IMR-90 (cell line): ENCODE results near the gene CPB2.

Experiments
- BHLHE40 ChIP-seq: fragments of 150-350 bp; IDR thresholded peaks from 2 replicates; pipeline ENCODE4 v1.6.1; 2016; ENCODE audit warnings: mild to moderate bottlenecking, low read depth, low read length
- MAZ ChIP-seq: IDR thresholded peaks from 2 replicates; pipeline ENCODE4 v1.6.1; 2012; ENCODE audit warnings: low read depth, mild to moderate bottlenecking, low read length, improper control_type of control experiment, moderate library complexity, borderline replicate concordance
- RAD21 ChIP-seq: IDR thresholded peaks from 2 replicates; pipeline ENCODE4 v1.6.1; 2012; ENCODE audit warnings: low read length, improper control_type of control experiment
- RCOR1 ChIP-seq: IDR thresholded peaks from 2 replicates; pipeline ENCODE4 v1.6.1; 2012; ENCODE audit warnings: mild to moderate bottlenecking, low read length, improper control_type of control experiment; ENCODE audit not compliant: insufficient replicate concordance
- TF ChIP-seq, protein P1 (sequence below): fragments of 150-350 bp; IDR thresholded peaks from 2 replicates; pipeline ENCODE4 v1.6.1; 2017; ENCODE audit warnings: mild to moderate bottlenecking, antibody characterized with exemption, low read length, low read depth
- TF ChIP-seq, protein P2 (sequence below): conservative IDR thresholded peaks from 2 replicates; pipeline ENCODE4 v1.5.1; 2012; ENCODE audit warnings: mild to moderate bottlenecking, low read depth, low read length, improper control_type of control experiment

DNA sequence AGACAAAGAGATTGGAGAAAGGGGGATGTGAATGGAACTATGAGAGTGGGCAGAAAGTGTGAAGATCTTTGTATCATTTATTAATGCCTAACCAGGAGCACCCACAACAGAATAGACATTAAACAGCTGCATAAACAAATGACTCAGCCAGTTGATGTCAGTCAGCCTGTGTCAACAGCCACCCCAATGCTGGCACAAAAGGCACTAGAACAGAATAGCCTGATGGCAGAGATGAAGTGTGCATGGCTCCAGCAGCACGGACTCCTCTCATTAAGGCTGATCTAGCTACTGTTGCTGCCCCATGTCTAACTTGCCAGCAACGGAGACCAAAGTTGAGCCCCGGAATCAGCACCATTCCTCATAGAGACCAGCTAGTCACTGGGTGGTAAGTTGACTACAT, 7.8 kb downstream of the CPB2 start:
- TF ChIP-seq RCOR1 (no peak), MAZ (no peak), RAD21 (no peak), BHLHE40 (no peak)
- TF ChIP-seq, protein P1, sequence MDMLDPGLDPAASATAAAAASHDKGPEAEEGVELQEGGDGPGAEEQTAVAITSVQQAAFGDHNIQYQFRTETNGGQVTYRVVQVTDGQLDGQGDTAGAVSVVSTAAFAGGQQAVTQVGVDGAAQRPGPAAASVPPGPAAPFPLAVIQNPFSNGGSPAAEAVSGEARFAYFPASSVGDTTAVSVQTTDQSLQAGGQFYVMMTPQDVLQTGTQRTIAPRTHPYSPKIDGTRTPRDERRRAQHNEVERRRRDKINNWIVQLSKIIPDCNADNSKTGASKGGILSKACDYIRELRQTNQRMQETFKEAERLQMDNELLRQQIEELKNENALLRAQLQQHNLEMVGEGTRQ = no peak
- TF ChIP-seq, protein P2, sequence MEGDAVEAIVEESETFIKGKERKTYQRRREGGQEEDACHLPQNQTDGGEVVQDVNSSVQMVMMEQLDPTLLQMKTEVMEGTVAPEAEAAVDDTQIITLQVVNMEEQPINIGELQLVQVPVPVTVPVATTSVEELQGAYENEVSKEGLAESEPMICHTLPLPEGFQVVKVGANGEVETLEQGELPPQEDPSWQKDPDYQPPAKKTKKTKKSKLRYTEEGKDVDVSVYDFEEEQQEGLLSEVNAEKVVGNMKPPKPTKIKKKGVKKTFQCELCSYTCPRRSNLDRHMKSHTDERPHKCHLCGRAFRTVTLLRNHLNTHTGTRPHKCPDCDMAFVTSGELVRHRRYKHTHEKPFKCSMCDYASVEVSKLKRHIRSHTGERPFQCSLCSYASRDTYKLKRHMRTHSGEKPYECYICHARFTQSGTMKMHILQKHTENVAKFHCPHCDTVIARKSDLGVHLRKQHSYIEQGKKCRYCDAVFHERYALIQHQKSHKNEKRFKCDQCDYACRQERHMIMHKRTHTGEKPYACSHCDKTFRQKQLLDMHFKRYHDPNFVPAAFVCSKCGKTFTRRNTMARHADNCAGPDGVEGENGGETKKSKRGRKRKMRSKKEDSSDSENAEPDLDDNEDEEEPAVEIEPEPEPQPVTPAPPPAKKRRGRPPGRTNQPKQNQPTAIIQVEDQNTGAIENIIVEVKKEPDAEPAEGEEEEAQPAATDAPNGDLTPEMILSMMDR = no peak
